Measurements from ENCODE around the gene LRP4. TPM values are rescaled to one million over a fixed set of nuclear protein-coding genes. Genes with fewer than 3 reads are reported as not detected.

LRP4 gene
- total and polyA plus RNA-seq, 2 of the 4 experiments (the other 2 are of a cell fraction) = 4.1 to 5.8 TPM

DNA sequence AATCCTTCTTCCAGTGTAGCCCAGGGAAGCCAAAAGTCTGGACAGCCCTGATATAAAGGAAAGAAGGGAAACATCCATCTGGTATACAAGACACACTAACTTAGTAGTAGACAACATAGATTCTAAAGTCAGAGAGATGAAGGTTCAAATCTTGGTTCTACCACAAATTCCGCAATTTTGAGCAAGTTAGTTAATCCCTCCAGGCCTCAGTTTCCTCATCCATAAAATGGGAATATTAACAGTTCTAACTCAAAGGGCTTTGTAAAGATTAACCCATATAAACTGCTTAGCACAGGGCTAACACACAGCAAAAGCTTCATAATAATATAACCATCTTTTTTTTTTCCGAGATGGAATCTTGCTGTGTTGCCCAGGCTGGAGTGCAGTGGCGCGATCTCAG lies 10.7 kb downstream of the LRP4 start:
- no peak overlapping the region for H3K4me3 ChIP-seq (ENCODE audit: insufficient read depth, low read depth, low read length)
- no peak overlapping the region for H2AFZ ChIP-seq (replicated peaks; ENCODE audit: low read length, poor library complexity)
- ChIA-PET POLR2A (ENCODE audit: unreplicated experiment) (no interaction called here), CTCF (interaction anchor here (0.6 to 1.8 kb wide), 3 partner anchors 9 to 246 kb away, joined by 4 to 9 read pairs (median 5); no protein-coding TSS in a partner anchor)
- intact Hi-C loops (cut with micrococcal nuclease) (no loop called here), in situ Hi-C loops (cut with MboI; ENCODE audit: low sequenced_read_pairs) (no loop called here), dilution Hi-C loops (cut with HindIII; ENCODE audit: low sequenced_read_pairs, unreplicated experiment) (no loop called here)
- H3K56ac ChIP-seq (ENCODE audit: extremely low read depth, insufficient read depth, low read length) = no peak overlapping the region
- no peak overlapping the region for H2AK5ac ChIP-seq (ENCODE audit: low read depth, low read length)
- no peak overlapping the region for H2BK20ac ChIP-seq (ENCODE audit: low read depth, low read length)
- no peak overlapping the region for H4K91ac ChIP-seq (ENCODE audit: insufficient read depth, low read depth, low read length)
- H4K20me1 ChIP-seq (ENCODE audit: insufficient read depth, low read length) = no peaks in the 10 kb centered on the region
- ATAC-seq (ENCODE audit: low read depth) (no peak), DNase-seq (no peak)
- H3K9me3 ChIP-seq (ENCODE audit: control insufficient read depth, insufficient read depth, low read length) = no peaks in the 10 kb centered on the region
- no peak overlapping the region for H3K18ac ChIP-seq (ENCODE audit: low read depth, low read length)
- H4K8ac ChIP-seq (ENCODE audit: low read depth in 2 of 2, low read length in 2 of 2) = no peak overlapping the region
- no peak overlapping the region for H2BK5ac ChIP-seq (ENCODE audit: low read depth, low read length, poor library complexity, severe bottlenecking)
- H3K9ac ChIP-seq (ENCODE audit: low read depth, low read length) = no peak overlapping the region
- TF ChIP-seq, protein P1, sequence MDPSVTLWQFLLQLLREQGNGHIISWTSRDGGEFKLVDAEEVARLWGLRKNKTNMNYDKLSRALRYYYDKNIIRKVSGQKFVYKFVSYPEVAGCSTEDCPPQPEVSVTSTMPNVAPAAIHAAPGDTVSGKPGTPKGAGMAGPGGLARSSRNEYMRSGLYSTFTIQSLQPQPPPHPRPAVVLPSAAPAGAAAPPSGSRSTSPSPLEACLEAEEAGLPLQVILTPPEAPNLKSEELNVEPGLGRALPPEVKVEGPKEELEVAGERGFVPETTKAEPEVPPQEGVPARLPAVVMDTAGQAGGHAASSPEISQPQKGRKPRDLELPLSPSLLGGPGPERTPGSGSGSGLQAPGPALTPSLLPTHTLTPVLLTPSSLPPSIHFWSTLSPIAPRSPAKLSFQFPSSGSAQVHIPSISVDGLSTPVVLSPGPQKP (IDR thresholded peaks at IDR 0.05; ENCODE audit: borderline replicate concordance, low read depth, low read length) = no peak
- TF ChIP-seq POLR2A (IDR thresholded peaks at IDR 0.05; ENCODE audit: low read depth, low read length) = no peak
- TF ChIP-seq NFE2L2 (IDR thresholded peaks at IDR 0.05; ENCODE audit: low read depth, low read length) = no peak
- no peak for TF ChIP-seq FOS (IDR thresholded peaks at IDR 0.05; ENCODE audit: low read depth, low read length)
- TF ChIP-seq, protein P2, sequence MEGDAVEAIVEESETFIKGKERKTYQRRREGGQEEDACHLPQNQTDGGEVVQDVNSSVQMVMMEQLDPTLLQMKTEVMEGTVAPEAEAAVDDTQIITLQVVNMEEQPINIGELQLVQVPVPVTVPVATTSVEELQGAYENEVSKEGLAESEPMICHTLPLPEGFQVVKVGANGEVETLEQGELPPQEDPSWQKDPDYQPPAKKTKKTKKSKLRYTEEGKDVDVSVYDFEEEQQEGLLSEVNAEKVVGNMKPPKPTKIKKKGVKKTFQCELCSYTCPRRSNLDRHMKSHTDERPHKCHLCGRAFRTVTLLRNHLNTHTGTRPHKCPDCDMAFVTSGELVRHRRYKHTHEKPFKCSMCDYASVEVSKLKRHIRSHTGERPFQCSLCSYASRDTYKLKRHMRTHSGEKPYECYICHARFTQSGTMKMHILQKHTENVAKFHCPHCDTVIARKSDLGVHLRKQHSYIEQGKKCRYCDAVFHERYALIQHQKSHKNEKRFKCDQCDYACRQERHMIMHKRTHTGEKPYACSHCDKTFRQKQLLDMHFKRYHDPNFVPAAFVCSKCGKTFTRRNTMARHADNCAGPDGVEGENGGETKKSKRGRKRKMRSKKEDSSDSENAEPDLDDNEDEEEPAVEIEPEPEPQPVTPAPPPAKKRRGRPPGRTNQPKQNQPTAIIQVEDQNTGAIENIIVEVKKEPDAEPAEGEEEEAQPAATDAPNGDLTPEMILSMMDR (conservative IDR thresholded peaks at IDR 0.05; ENCODE audit: low read depth, low read length) = no peak
- TF ChIP-seq MAZ (IDR thresholded peaks at IDR 0.05; ENCODE audit: borderline replicate concordance, low read depth, low read length) = no peak
- no peak for TF ChIP-seq RAD21 (IDR thresholded peaks at IDR 0.05; ENCODE audit: low read length)
- no peak for TF ChIP-seq MXI1 (IDR thresholded peaks at IDR 0.05; ENCODE audit: borderline replicate concordance, low read depth, low read length)
- TF ChIP-seq MAFK (IDR thresholded peaks at IDR 0.05; ENCODE audit: low read depth, low read length) = no peak
- no peak for TF ChIP-seq RFX5 (IDR thresholded peaks at IDR 0.05; ENCODE audit: low read depth, low read length)
- TF ChIP-seq, protein P3, sequence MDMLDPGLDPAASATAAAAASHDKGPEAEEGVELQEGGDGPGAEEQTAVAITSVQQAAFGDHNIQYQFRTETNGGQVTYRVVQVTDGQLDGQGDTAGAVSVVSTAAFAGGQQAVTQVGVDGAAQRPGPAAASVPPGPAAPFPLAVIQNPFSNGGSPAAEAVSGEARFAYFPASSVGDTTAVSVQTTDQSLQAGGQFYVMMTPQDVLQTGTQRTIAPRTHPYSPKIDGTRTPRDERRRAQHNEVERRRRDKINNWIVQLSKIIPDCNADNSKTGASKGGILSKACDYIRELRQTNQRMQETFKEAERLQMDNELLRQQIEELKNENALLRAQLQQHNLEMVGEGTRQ (IDR thresholded peaks at IDR 0.05; ENCODE audit: low read depth, low read length) = no peak
- TF ChIP-seq SMC3 (IDR thresholded peaks at IDR 0.05; ENCODE audit: low read depth, low read length) = no peak
- TF ChIP-seq BHLHE40 (IDR thresholded peaks at IDR 0.05; ENCODE audit: low read depth, low read length) = no peak
- no peak for TF ChIP-seq CHD1 (IDR thresholded peaks at IDR 0.05; ENCODE audit: low read depth, low read length)
- H2BK120ac ChIP-seq (ENCODE audit: low read depth, low read length) = no peak overlapping the region
- no peaks in the 10 kb centered on the region for H3K36me3 ChIP-seq (ENCODE audit: control insufficient read depth, insufficient read depth, low read length)
- H3K79me1 ChIP-seq (ENCODE audit: low read depth in 1 of 2, low read length in 2 of 2) = peaks cover 0 to 7% of the 10 kb centered on the region in 2 experiments; a peak in 2 of 4 replicates
- no peak overlapping the region for H3K14ac ChIP-seq (replicated peaks; ENCODE audit: low read depth, low read length)
- H3K4ac ChIP-seq (ENCODE audit: low read depth, low read length) = no peak overlapping the region
- H4K5ac ChIP-seq (ENCODE audit: low read depth, low read length) = no peak overlapping the region
- no peak overlapping the region for H3K4me2 ChIP-seq (ENCODE audit: low read depth, low read length)
- H3K4me1 ChIP-seq (ENCODE audit: control insufficient read depth, insufficient read depth, low read length) = peaks cover 11% of the 10 kb centered on the region
- H3K9me1 ChIP-seq (ENCODE audit: insufficient read depth, low read length) = peaks cover 8% of the 10 kb centered on the region; the same call in 1 of the 2 replicates
- H2BK15ac ChIP-seq (ENCODE audit: low read depth, low read length) = no peak overlapping the region
- H3K27me3 ChIP-seq (ENCODE audit: control insufficient read depth, insufficient read depth, low read length) = no peaks in the 10 kb centered on the region
- 100% methylated on average over 2 of the region's 4 CpGs; no CpG with 5 or more reads in 1 of the 2 experiments for WGBS, 2 experiments (ENCODE audit: extremely low coverage in 2 of 2, insufficient read length in 1 of 2)
- BruUV-seq (replicated peaks) = no TSS peak
- H2AK9ac ChIP-seq (replicated peaks; ENCODE audit: low read depth, low read length, poor library complexity) = no peak overlapping the region
- no peak overlapping the region for H3K23ac ChIP-seq (ENCODE audit: low read depth, low read length)
- H3K27ac ChIP-seq (ENCODE audit: insufficient read depth, low read length) = no peak overlapping the region
